Islet of Langerhans (tissue), 1 donor: ENCODE measurements around the gene ITPRIP.

Experiments
- FAIRE-seq: peaks from one replicate; lab custom pipeline; 2011; peaks lifted over from hg19 to GRCh38; lab: Jason Lieb, UNC

Gene ITPRIP

DNA sequence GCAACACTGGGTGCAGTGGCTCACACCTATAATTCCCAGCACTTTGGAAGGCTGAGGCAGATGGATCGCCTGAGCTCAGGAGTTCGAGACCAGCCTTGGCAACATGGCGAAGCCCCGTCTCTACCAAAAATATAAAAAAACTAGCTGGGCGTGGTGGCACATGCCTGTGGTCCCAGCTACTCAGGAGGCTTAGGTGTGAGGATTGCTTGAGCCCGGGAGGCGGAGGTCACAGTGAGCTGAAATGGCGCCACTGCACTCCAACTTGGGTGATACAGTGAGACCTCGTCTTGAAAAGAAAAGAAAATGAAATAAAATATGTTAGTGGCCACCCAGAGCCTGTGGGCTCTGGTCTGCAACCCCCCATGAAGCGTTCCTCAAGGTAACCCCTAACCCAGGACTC lies 13.3 kb downstream of the ITPRIP start:
- FAIRE-seq, result no peak

GRCh38 chr10:104324221-104324686 lies 14.0 kb downstream of the ITPRIP start:
- FAIRE-seq, result no peak

- FAIRE-seq, result no peak
These were observed 14.5 kb downstream of the ITPRIP start for GRCh38 chr10:104323760-104324201.

DNA sequence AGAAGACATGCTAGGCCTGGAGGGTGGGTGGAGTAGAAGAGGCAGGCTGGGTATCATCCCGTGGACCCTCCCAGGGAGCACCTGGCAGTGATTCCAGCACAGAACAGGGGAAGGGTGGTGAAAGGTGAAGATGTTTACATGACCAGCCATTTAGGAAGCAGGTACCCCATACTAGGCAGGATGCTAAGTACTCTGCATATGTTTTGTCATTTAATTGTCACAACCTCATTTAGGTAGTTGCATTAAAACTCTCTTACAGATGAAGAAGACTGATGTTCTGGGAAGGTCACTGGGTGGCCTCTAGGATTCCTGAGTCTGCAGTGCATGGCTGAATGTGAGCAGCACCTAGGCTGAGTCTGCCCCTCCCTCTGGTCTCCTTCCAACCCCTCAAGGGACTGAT lies 15.2 kb downstream of the ITPRIP start:
- FAIRE-seq, result no peak

DNA sequence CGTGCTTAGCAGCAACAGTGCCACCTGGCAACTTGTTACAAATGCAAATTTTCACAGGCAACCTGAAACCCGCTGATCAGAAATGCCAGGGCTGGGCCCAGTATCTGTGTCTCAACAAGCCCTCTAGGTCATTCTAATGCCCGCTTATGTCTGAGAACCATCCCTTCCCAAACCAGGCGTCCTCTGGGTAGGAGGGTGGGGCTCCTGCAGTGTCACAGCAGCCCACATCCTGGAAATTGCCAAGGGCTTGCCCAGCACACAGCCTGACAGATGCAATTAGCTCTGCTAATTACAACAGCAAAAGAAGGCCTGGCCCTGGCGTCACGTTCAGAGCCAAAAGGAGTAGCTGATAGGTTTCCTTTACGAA lies 15.9 kb downstream of the ITPRIP start:
- FAIRE-seq, result no peak

DNA sequence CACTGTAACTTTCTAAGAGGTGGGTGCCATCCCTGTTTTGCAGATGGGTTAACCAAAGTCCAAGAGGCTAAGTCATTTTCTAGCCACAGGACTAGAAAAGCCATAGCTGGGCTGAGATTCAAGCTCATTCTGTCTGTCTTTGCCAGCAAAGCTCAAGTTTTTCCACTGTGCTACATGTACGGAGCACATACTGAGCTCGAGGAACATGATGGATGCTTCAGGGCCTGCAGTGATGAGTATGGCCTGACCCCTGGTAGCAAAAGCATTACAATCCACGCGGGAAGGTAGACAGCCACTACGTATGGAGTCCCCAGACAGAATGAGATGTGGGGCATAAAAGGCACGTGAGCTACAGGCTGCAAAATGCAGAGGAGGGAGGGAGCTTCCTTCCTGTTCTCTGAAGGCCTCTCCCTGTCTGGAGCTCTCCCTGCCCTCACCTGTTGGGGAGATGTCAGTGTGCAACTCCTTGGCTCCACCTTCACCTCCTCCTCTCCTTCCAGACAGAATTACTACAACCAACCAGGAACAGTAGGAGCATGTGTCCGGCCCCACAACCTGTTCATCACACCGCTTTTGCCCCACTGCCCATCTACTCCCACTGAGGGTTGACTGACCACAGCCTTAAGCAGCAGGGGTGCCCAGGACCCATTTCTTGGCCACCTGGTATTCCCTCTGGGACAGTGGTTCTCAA lies 16.4 kb downstream of the ITPRIP start:
- no peak for FAIRE-seq

GRCh38 chr10:104321226-104321625 lies 17.0 kb downstream of the ITPRIP start:
- FAIRE-seq, result no peak

GRCh38 chr10:104318810-104319741 lies 19.2 kb downstream of the ITPRIP start:
- no peak for FAIRE-seq

DNA sequence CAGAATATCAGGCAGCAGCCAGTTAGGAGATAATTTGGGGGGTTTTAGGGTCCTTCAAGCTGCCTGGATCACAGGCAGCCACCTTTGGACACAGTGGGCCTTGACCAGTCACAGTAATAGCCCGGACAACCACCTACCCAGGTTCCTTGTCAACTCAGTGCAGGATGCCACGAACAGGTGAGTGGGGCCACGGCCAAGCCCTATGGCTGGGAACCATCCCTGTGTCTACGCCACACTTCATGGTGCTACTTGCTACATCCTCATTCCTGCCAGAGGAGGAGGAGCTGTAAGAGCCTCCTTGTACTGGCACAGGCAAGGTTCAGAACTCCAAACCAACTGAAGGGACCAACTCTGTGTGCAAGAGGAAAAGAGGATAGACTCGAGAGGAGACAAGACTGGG lies 19.9 kb downstream of the ITPRIP start:
- no peak for FAIRE-seq

- FAIRE-seq, result no peak
These were observed 20.5 kb downstream of the ITPRIP start for GRCh38 chr10:104317726-104318299.

GRCh38 chr10:104317269-104317710 lies 21.0 kb downstream of the ITPRIP start:
- no peak for FAIRE-seq

DNA sequence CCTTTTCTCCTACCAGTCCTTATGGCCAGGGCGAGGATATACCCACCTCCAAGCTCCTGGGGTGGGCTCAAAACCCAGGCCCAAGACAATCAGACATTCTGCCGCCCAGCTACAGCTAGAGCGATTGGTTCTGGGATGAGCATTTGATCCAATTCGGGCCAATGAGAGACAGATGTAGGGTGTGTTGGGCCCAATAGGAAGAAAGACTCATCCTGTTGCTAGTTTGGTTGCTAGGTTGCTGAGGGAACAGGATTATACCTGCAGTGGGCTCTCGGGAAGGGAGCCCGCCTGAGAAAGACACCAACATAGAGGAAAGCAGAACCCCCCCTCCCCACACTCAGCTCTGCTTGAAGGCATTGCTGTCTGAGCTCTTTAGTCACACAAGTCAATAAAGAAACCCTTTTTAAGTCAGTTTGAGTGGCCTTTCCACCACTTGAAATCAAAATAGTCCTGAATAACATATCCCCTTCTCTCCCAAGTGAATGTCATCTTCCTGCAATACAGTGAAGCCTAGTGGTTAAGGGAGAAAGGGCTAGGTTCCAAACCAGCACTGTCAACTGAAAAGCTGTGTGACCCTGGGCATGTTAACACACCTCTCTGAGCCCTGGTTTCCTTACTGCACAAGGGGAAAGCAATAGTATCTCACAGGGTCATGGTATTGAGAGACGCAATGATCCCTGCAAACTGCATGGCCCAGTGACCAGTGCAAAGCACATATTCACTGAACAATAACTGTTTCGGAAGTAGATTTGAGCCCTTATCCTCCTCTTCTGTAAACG lies 21.8 kb downstream of the ITPRIP start:
- no peak for FAIRE-seq

GRCh38 chr10:104315486-104315921 lies 22.8 kb downstream of the ITPRIP start:
- FAIRE-seq, result no peak

DNA sequence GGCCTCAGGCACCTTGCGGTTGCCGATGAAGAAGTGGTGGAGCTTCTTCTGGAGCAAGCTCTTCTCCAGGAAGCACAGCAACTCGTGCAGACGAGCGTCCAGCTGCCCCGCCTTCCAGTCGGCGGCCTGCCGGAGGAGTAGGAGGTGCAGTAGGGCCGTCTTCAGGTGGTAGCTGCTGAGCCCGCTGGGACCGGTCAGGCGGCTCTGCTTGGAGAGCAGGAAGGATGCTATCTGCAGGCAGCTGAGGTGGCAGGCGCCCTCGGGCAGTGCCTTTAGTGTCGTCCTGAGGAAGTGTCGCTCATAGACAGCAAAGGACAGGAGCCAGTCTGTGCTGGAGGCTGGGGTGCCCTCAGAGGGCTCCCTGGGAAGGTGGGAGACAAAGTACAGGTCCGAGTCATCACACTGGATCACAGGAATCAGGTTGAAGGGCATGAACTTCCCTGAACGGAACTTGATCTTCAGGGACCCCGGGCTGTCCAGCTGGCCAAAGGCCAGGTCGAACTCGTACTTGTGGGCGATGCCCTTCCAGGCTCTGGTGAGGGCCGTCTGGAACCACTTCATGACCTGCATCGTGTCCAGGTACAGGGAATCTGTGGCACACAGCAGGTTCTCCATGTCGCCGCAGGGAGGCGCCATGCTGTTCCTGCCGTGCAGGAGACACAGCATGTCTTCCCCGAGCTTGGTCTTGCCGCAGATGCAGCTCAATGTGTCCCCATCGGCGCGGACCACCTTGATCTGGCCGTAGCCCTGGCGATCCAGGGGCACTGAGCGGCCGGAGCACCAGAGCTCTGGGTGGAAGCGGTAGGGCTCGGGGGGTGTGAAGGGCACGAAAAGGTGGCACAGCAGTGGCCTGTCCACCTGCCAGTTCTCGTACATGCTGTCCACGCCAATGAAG lies 23.4 kb downstream of the ITPRIP start:
- FAIRE-seq, result no peak

GRCh38 chr10:104311184-104311720 lies 27.0 kb downstream of the ITPRIP start:
- no peak for FAIRE-seq

DNA sequence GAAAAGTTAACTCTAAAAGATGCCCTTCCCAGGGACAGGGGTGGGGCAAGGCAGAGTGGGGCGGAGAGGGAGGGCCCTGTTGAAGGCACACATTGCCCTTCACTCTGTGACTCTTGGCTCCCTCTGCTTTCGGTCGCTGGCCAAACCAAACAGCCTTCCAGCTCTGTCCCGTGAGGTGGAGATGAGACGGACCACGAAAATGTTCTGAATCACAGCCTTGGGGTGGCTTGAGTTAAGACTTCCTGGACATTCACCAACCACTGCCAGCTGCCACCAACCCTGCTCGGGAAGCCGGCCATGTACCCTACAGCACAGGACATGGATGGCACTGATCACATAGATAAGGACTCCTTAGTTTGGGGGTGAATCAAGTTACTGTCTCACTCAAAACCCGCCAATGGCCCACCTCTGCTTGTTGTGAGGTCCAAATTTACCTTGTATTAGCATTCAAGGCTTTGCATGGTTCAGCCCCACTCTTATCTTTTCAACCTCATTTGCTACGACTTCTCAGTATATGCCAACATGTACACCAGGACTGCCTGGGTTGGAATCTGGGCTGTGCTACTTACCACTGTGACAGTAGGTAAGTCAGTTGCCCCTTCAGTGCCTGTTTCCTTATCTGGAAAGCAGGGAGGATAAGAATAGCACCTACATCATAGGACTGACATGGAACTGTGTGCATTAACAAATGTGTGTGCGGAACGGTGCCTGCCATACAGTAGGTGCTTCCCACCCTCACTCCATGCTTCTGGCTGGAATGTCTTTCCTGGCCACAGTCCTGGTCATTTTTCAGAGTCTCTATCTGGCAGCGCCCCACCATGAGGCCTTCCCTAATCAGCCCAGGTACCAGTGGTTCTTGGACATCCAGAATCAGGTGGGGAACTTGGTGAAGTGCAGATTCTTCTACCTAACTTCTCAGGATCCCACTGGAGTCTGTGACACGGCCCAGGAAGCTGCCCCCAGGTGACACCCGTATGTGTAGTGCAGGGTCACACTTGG lies 28.0 kb downstream of the ITPRIP start:
- no peak for FAIRE-seq

DNA sequence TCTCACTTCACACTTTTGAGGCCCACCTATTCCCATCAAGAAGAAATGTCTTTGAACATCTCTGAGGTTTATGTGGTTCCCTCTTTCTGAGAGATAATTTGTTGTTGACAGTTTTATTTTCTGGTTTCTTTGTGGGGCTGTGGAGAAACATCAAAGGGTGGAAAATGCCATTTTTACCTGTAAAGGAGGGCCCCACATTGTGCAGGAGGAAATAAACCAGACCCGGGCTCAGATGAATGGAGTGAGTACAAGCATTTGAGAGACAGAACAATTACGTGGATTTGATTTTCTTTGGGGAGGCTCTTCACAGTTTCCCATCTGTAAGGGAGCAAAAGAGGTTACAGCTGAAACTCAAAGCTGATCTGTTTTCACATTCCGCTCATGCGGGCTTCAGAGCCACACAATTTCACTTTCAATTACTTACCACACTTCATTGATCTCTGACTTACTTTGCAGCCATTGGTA lies 29.8 kb downstream of the ITPRIP start:
- no peak for FAIRE-seq

GRCh38 chr10:104307576-104308438 lies 30.5 kb downstream of the ITPRIP start:
- FAIRE-seq, result no peak
